Measurements from ENCODE around the gene THRB. TPM values are rescaled to one million over a fixed set of nuclear protein-coding genes. Genes with fewer than 3 reads are reported as not detected.

Gene THRB
- total RNA-seq, 1 donor from 2014 or later: 4.7 TPM

GRCh38 chr3:24300949-24301348 is 193.7 kb downstream of the THRB start:
- no peak for ATAC-seq

- no peak for ATAC-seq
Measured at GRCh38 chr3:24299806-24300626, 194.6 kb downstream of the THRB start.

- ATAC-seq: no peak
Measured at GRCh38 chr3:24299246-24299805, 195.3 kb downstream of the THRB start.

GRCh38 chr3:24296441-24297205 is 198.0 kb downstream of the THRB start:
- ATAC-seq: no peak

- ATAC-seq: no peak
Measured at GRCh38 chr3:24294150-24294549, 200.5 kb downstream of the THRB start.

GRCh38 chr3:24291646-24292045 is 203.0 kb downstream of the THRB start:
- ATAC-seq: no peak

- no peak for ATAC-seq
Measured at GRCh38 chr3:24290596-24290995, 204.1 kb downstream of the THRB start.

GRCh38 chr3:24288496-24289236 is 206.0 kb downstream of the THRB start:
- ATAC-seq: no peak

- ATAC-seq: no peak
Measured at GRCh38 chr3:24287755-24288450, 206.7 kb downstream of the THRB start.

- ATAC-seq: no peak
Measured at GRCh38 chr3:24286405-24286804, 208.2 kb downstream of the THRB start.

- no peak for ATAC-seq
Measured at GRCh38 chr3:24278543-24278942, 216.1 kb downstream of the THRB start.

- no peak for ATAC-seq
Measured at GRCh38 chr3:24273491-24273890, 221.2 kb downstream of the THRB start.

- ATAC-seq: no peak
Measured at GRCh38 chr3:24272875-24273274, 221.8 kb downstream of the THRB start.

- ATAC-seq: no peak
Measured at GRCh38 chr3:24272408-24272807, 222.2 kb downstream of the THRB start.

GRCh38 chr3:24271228-24271627 is 223.4 kb downstream of the THRB start:
- no peak for ATAC-seq

GRCh38 chr3:24270744-24271143 is 223.9 kb downstream of the THRB start:
- no peak for ATAC-seq

- no peak for ATAC-seq
Measured at GRCh38 chr3:24270204-24270691, 224.4 kb downstream of the THRB start.

GRCh38 chr3:24264748-24265158 is 229.9 kb downstream of the THRB start:
- ATAC-seq: peak; percentile 52

- ATAC-seq: no peak
Measured at GRCh38 chr3:24264011-24264410, 230.6 kb downstream of the THRB start.

- no peak for ATAC-seq
Measured at GRCh38 chr3:24263069-24263668, 231.5 kb downstream of the THRB start.

- ATAC-seq: no peak
Measured at GRCh38 chr3:24261521-24261920, 233.1 kb downstream of the THRB start.

All from esophagus mucosa (tissue), 1 donor.